ENCODE measurements around the gene KIFAP3. TPM values are rescaled to one million over a fixed set of nuclear protein-coding genes. Genes with fewer than 3 reads are reported as not detected.
"Not testable (repeated sequence)": the region's sequence is repeated elsewhere in the genome, so short reads cannot be mapped to it uniquely, and the experiment has no call there.

KIFAP3 gene
- total RNA-seq, 2 experiments from 2014 or later, result 10.5 to 12.5 TPM

DNA sequence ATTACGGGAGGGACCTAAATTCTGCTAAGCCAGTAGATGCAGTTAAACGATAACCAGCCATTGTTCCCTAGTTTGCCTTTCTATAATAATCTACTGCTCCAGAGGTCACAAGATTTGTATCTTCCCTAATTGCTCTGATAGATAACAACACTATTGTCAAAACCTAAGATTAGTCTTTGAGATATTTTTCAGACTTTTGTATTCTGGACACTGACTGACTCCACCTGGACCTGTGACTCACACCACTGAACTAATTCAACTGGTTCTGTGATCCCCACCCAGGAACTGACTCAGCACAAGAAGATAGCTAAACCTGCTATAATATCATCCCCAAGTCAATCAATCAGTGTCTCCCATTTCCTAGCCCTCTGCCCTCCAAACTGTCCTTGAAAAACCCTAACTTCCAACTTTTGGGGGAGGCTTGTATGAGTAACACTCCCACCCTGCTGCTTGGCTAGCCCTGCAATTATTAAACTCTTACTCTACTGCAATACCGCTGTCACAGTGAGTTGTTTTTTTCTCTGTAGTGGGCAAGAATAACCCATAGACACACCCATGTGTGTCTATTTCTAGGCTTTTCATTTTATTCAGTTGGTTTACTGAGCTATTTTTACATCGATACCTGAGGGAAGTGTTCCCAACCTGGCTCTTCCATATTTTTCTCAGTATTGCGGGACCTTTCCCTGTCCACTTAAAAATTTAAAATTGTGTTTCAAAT is 11.2 kb downstream of the KIFAP3 start:
- intact Hi-C loops (cut with micrococcal nuclease; ENCODE audit: unreplicated experiment), result no loop called here
- Histone ChIP-seq H3K4me2 (ENCODE audit: low read length) (no peak overlapping the region), H3K36me3 (ENCODE audit: insufficient read depth, low read length) (no peaks in the 10 kb centered on the region), H3K9me2 (ENCODE audit: insufficient read depth, low read length) (no peaks in the 10 kb centered on the region), H3K9me3 (ENCODE audit: low read length) (no peaks in the 10 kb centered on the region), H3K4me3 (ENCODE audit: low read depth, low read length, poor library complexity, severe bottlenecking) (no peak overlapping the region), H3K27ac (ENCODE audit: low read depth, low read length, poor library complexity, severe bottlenecking) (no peak overlapping the region), H4K20me1 (ENCODE audit: insufficient read depth, low read length) (no peaks in the 10 kb centered on the region), H3K4me1 (ENCODE audit: insufficient read depth, low read length, poor library complexity, severe bottlenecking) (no peaks in the 10 kb centered on the region), H2AFZ (ENCODE audit: low read length) (no peak overlapping the region), H3K79me2 (ENCODE audit: insufficient read depth, low read depth, low read length) (peaks cover 1% of the 10 kb centered on the region; the same call in 1 of the 2 replicates)
- no peak for DNase-seq (ENCODE audit: low spot score)
- no TSS peak for BruUV-seq (replicated peaks)
- TF ChIP-seq CTCF (conservative IDR thresholded peaks at IDR 0.05; ENCODE audit: low read length) (no peak), EZH2phosphoT487 (IDR thresholded peaks at IDR 0.05; ENCODE audit: borderline replicate concordance, low read depth, low read length) (no peak)
- POLR2A ChIA-PET, result no interaction called here
- CTCF ChIA-PET (ENCODE audit: unreplicated experiment), result no interaction called here

DNA sequence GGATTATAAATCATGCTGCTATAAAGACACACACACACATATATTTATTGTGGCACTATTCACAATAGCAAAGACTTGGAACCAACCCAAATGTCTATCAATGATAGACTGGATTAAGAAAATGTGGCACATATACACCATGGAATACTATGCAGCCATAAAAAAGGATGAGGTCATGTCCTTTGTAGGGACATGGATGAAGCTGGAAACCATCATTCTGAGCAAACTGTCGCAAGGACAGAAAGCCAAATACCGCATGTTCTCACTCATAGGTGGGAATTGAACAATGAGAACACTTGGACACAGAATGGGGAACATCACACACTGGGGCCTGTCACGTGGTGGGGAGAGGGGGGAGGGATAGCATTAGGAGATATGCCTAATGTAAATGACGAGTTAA is 12.8 kb downstream of the KIFAP3 start:
- BruUV-seq (replicated peaks); CTCF ChIA-PET (ENCODE audit: unreplicated experiment); H3K4me1 ChIP-seq (ENCODE audit: insufficient read depth, low read length, poor library complexity, severe bottlenecking); H3K4me3 ChIP-seq (ENCODE audit: low read depth, low read length, poor library complexity, severe bottlenecking); H3K4me2 ChIP-seq (ENCODE audit: low read length); H3K9me3 ChIP-seq (ENCODE audit: low read length); H3K9me2 ChIP-seq (ENCODE audit: insufficient read depth, low read length); DNase-seq (ENCODE audit: low spot score); H4K20me1 ChIP-seq (ENCODE audit: insufficient read depth, low read length); intact Hi-C loops (cut with micrococcal nuclease; ENCODE audit: unreplicated experiment); H3K36me3 ChIP-seq (ENCODE audit: insufficient read depth, low read length); H3K27ac ChIP-seq (ENCODE audit: low read depth, low read length, poor library complexity, severe bottlenecking); H2AFZ ChIP-seq (ENCODE audit: low read length); H3K79me2 ChIP-seq (ENCODE audit: insufficient read depth, low read depth, low read length): not testable (repeated sequence)
- POLR2A ChIA-PET, result interaction anchor here (0.7 kb wide), 1 partner anchor 459 kb away, joined by 3 read pairs; no protein-coding TSS in a partner anchor

- H3K9me2 ChIP-seq (ENCODE audit: insufficient read depth, low read length); POLR2A ChIA-PET; H2AFZ ChIP-seq (ENCODE audit: low read length); H3K9me3 ChIP-seq (ENCODE audit: low read length); intact Hi-C loops (cut with micrococcal nuclease; ENCODE audit: unreplicated experiment); H4K20me1 ChIP-seq (ENCODE audit: insufficient read depth, low read length); H3K4me2 ChIP-seq (ENCODE audit: low read length); DNase-seq (ENCODE audit: low spot score); H3K36me3 ChIP-seq (ENCODE audit: insufficient read depth, low read length); H3K4me1 ChIP-seq (ENCODE audit: insufficient read depth, low read length, poor library complexity, severe bottlenecking); BruUV-seq (replicated peaks); H3K27ac ChIP-seq (ENCODE audit: low read depth, low read length, poor library complexity, severe bottlenecking); CTCF ChIA-PET (ENCODE audit: unreplicated experiment); H3K4me3 ChIP-seq (ENCODE audit: low read depth, low read length, poor library complexity, severe bottlenecking); H3K79me2 ChIP-seq (ENCODE audit: insufficient read depth, low read depth, low read length): not testable (repeated sequence)
Observed at GRCh38 chr1:170060015-170060520, 14.4 kb downstream of the KIFAP3 start.

Measured in OCI-LY7 (cell line).